GM12878 (cell line): ENCODE results near the gene FOXI1. TPM values are rescaled to one million over a fixed set of nuclear protein-coding genes. Genes with fewer than 3 reads are reported as not detected.

Experiments
- ATAC-seq: fragments of 200-7000 bp; cut with Tn5 transposase; 3 replicates; pipeline ENCODE4 v1.9.1; 2020; ENCODE audit warnings: mild to moderate bottlenecking, moderate library complexity
- BruUV-seq: library from RNA; stranded (reverse); fragments of 400-500 nt; replicated peaks from 2 replicates; lab custom pipeline; 2021; lab: Mats Ljungman, UMichigan
- CTCF ChIA-PET: fragments of 300-600 bp; sonication (Branson Sonifier 250); formaldehyde crosslinking; extraction: SDS; loops from one replicate; lab custom pipeline; 2021; ENCODE audit warnings: inconsistent platforms; lab: Yijun Ruan, JAX
- POLR2A ChIA-PET: fragments of 350-600 bp; formaldehyde crosslinking; extraction: SDS; loops from one replicate; lab custom pipeline; 2021; ENCODE audit warnings: inconsistent platforms; lab: Charles Lee
- RAD21 ChIA-PET: fragments of 300-600 bp; sonication (Branson Sonifier 250); formaldehyde crosslinking; loops from one replicate; lab custom pipeline; 2023; ENCODE audit warnings: antibody characterized with exemption; ENCODE audit not compliant: unreplicated experiment; lab: Charles Lee
- SMC1A ChIA-PET: fragments of 300-600 bp; sonication (Branson Sonifier 250); formaldehyde crosslinking; loops from one replicate; lab custom pipeline; 2023; ENCODE audit not compliant: unreplicated experiment, uncharacterized antibody; lab: Charles Lee
- DNase-seq: peaks from one replicate; pipeline ENCODE4 v3.0.0-alpha.2; 2011; ENCODE audit warnings: low read depth, low spot score
- FAIRE-seq: peaks from 3 replicates; lab custom pipeline; 2011; peaks lifted over from hg19 to GRCh38; lab: Jason Lieb, UNC
- H2AFZ ChIP-seq: 2 replicates; pipeline ENCODE4 v1.6.0; 2011; ENCODE audit warnings: low read depth, low read length, control low read depth; ENCODE audit not compliant: control insufficient read depth
- H3K27ac ChIP-seq: 2 replicates; pipeline ENCODE4 v1.5.1; 2011; ENCODE audit warnings: control low read depth; ENCODE audit not compliant: control insufficient read depth, insufficient read depth
- H3K27me3 ChIP-seq, 2 experiments: replicated peaks in 1 of 2; 2 replicates each; pipeline versions ENCODE4 v1.6.0 to v1.6.1; 2011; ENCODE audit warnings: low read length in 1 of 2; ENCODE audit not compliant: control insufficient read depth in 2 of 2, insufficient read depth in 2 of 2
- H3K36me3 ChIP-seq, 2 experiments: 2 replicates each; pipeline ENCODE4 v1.5.1; 2011; ENCODE audit warnings: low read length in 1 of 2; ENCODE audit not compliant: control insufficient read depth in 2 of 2, insufficient read depth in 2 of 2
- H3K4me1 ChIP-seq: 2 replicates; pipeline ENCODE4 v1.6.1; 2011; ENCODE audit warnings: mild to moderate bottlenecking, low read length, moderate library complexity, mixed read lengths; ENCODE audit not compliant: control insufficient read depth, insufficient read depth
- H3K4me2 ChIP-seq: 2 replicates; pipeline ENCODE4 v1.6.0; 2011; ENCODE audit warnings: control low read depth; ENCODE audit not compliant: control insufficient read depth, insufficient read depth
- H3K4me3 ChIP-seq: fragments of 200-600 bp; sonication (generic); 2 replicates; pipeline ENCODE4 v1.5.1; 2016
- H3K79me2 ChIP-seq: 2 replicates; pipeline ENCODE4 v1.6.0; 2011; ENCODE audit warnings: low read length; ENCODE audit not compliant: control insufficient read depth, insufficient read depth
- H3K9ac ChIP-seq: 2 replicates; pipeline ENCODE4 v1.8.0; 2011; ENCODE audit warnings: low read length, control low read depth, mixed read lengths; ENCODE audit not compliant: control insufficient read depth, insufficient read depth
- H3K9me3 ChIP-seq: replicated peaks from 3 replicates; pipeline ENCODE4 v1.5.1; 2011; ENCODE audit warnings: mild to moderate bottlenecking, low read length; ENCODE audit not compliant: control insufficient read depth, insufficient read depth
- H4K20me1 ChIP-seq: 2 replicates; pipeline ENCODE4 v1.6.0; 2011; ENCODE audit not compliant: control insufficient read depth, insufficient read depth
- RELA ChIP-seq: fragments of 450-650 bp; IDR thresholded peaks from 2 replicates; pipeline ENCODE4 v1.8.0; 2014; ENCODE audit warnings: borderline replicate concordance; ENCODE audit not compliant: partially characterized antibody
- SPI1 ChIP-seq: IDR thresholded peaks from 2 replicates; pipeline ENCODE4 v1.6.1; 2011; ENCODE audit warnings: low read depth, mild to moderate bottlenecking, low read length, moderate library complexity, borderline replicate concordance; ENCODE audit not compliant: insufficient read depth
- STAT3 ChIP-seq: IDR thresholded peaks from 2 replicates; pipeline ENCODE4 v1.6.1; 2011; ENCODE audit warnings: low read depth, low read length, improper control_type of control experiment
- ZNF622 ChIP-seq: fragments of 450-650 bp; IDR thresholded peaks from 2 replicates; pipeline ENCODE4 v1.6.1; 2017; ENCODE audit warnings: mild to moderate bottlenecking, inconsistent platforms
- WGBS: methylation state at CpG from one replicate; pipeline ENCODE4 v1.1.6; 2016; ENCODE audit warnings: low lambda C conversion rate; ENCODE audit not compliant: insufficient replicate concordance, insufficient coverage; ENCODE audit errors: missing lambda C conversion rate; 5-methylcytosine and 5-hydroxymethylcytosine counted together
- in situ Hi-C: fragments of 300-500 bp; cut with MboI; formaldehyde crosslinking; loops from 9 replicates; pipeline ENCODE4 v1.14.3; 2018; ENCODE audit warnings: mixed read lengths
- intact Hi-C: fragments of 100-400 bp; cut with micrococcal nuclease; formaldehyde crosslinking; loops from one replicate; pipeline ENCODE4 v1.14.2; 2022; ENCODE audit not compliant: unreplicated experiment
- polyA plus RNA-seq, 11 experiments: library from polyadenylated mRNA; depleted of rRNA in 4 of 11; unstranded in 6 of 11; stranded (reverse) in 5 of 11; fragments of >200 nt; fragmentation: Nextera tagmentation in 4 of 11; fragmentation: Illumina TruSeq in 1 of 11; extraction: Ambion mirVana in 4 of 11; extraction: Trizol in 1 of 11; gene quantifications; 1 replicate in 1 of 11; 2 replicates in 10 of 11; pipeline versions ENCODE4 v1.2.1 to v1.2.3, GENCODE V29; 2011 to 2016; ENCODE audit warnings: inconsistent platforms in 2 of 11, missing spikeins in 2 of 11, low read depth in 1 of 11
- total RNA-seq, 4 experiments: library from RNA; depleted of rRNA in 3 of 4; stranded (reverse); fragments of >200 nt in 3 of 4; fragmentation: Illumina TruSeq in 1 of 4; extraction: Trizol in 1 of 4; gene quantifications; 2 replicates each; pipeline versions ENCODE4 v1.2.1 to v1.2.3, GENCODE V29; 2013 to 2021
- TF ChIP-seq, protein P1 (sequence below): fragments of 450-650 bp; formaldehyde crosslinking; IDR thresholded peaks from 2 replicates; pipeline ENCODE4 v1.5.0; 2022; ENCODE audit warnings: mild to moderate bottlenecking, missing genetic modification characterization
- TF ChIP-seq, protein P2 (sequence below): fragments of 450-650 bp; IDR thresholded peaks from 2 replicates; pipeline ENCODE4 v1.6.1; 2017; ENCODE audit warnings: mild to moderate bottlenecking, moderate library complexity
- TF ChIP-seq, protein P3 (sequence below): fragments of 450-650 bp; IDR thresholded peaks from 2 replicates; pipeline ENCODE4 v1.6.1; 2017; ENCODE audit warnings: mild to moderate bottlenecking
- TF ChIP-seq, protein P4 (sequence below): fragments of 450-650 bp; IDR thresholded peaks from 2 replicates; pipeline ENCODE4 v1.6.1; 2016; ENCODE audit warnings: mild to moderate bottlenecking, moderate library complexity, borderline replicate concordance

The FOXI1 gene
- total and polyA plus RNA-seq, 10 of the 15 experiments (the other 5 are each of a cell fraction or from before 2014, with no cell fraction given) = not detected

DNA sequence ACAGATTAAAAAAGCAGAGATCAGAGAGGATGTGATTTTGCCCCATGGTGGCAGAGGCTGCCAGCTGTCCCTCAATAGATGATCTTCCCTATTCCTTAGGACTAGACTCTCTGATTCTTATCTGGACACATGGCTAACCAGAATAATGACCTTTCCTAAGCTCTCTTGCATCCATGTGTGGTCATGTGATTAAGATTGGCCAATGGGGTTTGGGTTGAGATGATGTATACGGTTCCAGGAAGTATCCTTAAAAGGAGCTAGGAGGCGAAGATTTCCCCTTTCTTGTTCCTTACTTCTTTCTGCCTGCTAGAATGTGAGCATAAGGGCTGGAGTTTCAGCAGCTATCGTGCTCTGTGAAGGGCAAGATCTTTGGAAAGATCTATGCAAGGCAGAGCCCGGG is 39.8 kb downstream of the FOXI1 start:
- ChIA-PET RAD21 (no interaction called here), SMC1A (interaction anchor here (1.1 kb wide), 1 partner anchor 11 kb away, joined by 3 read pairs; no protein-coding TSS in a partner anchor), CTCF (interaction anchor here (0.7 to 1.6 kb wide), 2 partner anchors 31 to 281 kb away, joined by 3 to 4 read pairs; no protein-coding TSS in a partner anchor), POLR2A (no interaction called here)
- H3K27ac ChIP-seq = no peak overlapping the region
- TF ChIP-seq ZNF622 (no peak), STAT3 (no peak), SPI1 (no peak), RELA (no peak)
- TF ChIP-seq, protein P1, sequence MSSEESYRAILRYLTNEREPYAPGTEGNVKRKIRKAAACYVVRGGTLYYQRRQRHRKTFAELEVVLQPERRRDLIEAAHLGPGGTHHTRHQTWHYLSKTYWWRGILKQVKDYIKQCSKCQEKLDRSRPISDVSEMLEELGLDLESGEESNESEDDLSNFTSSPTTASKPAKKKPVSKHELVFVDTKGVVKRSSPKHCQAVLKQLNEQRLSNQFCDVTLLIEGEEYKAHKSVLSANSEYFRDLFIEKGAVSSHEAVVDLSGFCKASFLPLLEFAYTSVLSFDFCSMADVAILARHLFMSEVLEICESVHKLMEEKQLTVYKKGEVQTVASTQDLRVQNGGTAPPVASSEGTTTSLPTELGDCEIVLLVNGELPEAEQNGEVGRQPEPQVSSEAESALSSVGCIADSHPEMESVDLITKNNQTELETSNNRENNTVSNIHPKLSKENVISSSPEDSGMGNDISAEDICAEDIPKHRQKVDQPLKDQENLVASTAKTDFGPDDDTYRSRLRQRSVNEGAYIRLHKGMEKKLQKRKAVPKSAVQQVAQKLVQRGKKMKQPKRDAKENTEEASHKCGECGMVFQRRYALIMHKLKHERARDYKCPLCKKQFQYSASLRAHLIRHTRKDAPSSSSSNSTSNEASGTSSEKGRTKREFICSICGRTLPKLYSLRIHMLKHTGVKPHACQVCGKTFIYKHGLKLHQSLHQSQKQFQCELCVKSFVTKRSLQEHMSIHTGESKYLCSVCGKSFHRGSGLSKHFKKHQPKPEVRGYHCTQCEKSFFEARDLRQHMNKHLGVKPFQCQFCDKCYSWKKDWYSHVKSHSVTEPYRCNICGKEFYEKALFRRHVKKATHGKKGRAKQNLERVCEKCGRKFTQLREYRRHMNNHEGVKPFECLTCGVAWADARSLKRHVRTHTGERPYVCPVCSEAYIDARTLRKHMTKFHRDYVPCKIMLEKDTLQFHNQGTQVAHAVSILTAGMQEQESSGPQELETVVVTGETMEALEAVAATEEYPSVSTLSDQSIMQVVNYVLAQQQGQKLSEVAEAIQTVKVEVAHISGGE (CRISPR knock-in tag) = no peak
- TF ChIP-seq, protein P2, sequence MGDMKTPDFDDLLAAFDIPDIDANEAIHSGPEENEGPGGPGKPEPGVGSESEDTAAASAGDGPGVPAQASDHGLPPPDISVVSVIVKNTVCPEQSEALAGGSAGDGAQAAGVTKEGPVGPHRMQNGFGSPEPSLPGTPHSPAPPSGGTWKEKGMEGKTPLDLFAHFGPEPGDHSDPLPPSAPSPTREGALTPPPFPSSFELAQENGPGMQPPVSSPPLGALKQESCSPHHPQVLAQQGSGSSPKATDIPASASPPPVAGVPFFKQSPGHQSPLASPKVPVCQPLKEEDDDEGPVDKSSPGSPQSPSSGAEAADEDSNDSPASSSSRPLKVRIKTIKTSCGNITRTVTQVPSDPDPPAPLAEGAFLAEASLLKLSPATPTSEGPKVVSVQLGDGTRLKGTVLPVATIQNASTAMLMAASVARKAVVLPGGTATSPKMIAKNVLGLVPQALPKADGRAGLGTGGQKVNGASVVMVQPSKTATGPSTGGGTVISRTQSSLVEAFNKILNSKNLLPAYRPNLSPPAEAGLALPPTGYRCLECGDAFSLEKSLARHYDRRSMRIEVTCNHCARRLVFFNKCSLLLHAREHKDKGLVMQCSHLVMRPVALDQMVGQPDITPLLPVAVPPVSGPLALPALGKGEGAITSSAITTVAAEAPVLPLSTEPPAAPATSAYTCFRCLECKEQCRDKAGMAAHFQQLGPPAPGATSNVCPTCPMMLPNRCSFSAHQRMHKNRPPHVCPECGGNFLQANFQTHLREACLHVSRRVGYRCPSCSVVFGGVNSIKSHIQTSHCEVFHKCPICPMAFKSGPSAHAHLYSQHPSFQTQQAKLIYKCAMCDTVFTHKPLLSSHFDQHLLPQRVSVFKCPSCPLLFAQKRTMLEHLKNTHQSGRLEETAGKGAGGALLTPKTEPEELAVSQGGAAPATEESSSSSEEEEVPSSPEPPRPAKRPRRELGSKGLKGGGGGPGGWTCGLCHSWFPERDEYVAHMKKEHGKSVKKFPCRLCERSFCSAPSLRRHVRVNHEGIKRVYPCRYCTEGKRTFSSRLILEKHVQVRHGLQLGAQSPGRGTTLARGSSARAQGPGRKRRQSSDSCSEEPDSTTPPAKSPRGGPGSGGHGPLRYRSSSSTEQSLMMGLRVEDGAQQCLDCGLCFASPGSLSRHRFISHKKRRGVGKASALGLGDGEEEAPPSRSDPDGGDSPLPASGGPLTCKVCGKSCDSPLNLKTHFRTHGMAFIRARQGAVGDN = no peak
- TF ChIP-seq, protein P3, sequence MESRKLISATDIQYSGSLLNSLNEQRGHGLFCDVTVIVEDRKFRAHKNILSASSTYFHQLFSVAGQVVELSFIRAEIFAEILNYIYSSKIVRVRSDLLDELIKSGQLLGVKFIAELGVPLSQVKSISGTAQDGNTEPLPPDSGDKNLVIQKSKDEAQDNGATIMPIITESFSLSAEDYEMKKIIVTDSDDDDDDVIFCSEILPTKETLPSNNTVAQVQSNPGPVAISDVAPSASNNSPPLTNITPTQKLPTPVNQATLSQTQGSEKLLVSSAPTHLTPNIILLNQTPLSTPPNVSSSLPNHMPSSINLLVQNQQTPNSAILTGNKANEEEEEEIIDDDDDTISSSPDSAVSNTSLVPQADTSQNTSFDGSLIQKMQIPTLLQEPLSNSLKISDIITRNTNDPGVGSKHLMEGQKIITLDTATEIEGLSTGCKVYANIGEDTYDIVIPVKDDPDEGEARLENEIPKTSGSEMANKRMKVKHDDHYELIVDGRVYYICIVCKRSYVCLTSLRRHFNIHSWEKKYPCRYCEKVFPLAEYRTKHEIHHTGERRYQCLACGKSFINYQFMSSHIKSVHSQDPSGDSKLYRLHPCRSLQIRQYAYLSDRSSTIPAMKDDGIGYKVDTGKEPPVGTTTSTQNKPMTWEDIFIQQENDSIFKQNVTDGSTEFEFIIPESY = no peak
- TF ChIP-seq, protein P4, sequence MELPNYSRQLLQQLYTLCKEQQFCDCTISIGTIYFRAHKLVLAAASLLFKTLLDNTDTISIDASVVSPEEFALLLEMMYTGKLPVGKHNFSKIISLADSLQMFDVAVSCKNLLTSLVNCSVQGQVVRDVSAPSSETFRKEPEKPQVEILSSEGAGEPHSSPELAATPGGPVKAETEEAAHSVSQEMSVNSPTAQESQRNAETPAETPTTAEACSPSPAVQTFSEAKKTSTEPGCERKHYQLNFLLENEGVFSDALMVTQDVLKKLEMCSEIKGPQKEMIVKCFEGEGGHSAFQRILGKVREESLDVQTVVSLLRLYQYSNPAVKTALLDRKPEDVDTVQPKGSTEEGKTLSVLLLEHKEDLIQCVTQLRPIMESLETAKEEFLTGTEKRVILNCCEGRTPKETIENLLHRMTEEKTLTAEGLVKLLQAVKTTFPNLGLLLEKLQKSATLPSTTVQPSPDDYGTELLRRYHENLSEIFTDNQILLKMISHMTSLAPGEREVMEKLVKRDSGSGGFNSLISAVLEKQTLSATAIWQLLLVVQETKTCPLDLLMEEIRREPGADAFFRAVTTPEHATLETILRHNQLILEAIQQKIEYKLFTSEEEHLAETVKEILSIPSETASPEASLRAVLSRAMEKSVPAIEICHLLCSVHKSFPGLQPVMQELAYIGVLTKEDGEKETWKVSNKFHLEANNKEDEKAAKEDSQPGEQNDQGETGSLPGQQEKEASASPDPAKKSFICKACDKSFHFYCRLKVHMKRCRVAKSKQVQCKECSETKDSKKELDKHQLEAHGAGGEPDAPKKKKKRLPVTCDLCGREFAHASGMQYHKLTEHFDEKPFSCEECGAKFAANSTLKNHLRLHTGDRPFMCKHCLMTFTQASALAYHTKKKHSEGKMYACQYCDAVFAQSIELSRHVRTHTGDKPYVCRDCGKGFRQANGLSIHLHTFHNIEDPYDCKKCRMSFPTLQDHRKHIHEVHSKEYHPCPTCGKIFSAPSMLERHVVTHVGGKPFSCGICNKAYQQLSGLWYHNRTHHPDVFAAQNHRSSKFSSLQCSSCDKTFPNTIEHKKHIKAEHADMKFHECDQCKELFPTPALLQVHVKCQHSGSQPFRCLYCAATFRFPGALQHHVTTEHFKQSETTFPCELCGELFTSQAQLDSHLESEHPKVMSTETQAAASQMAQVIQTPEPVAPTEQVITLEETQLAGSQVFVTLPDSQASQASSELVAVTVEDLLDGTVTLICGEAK = no peak
- in situ Hi-C loops = no loop called here
- no peak overlapping the region for H3K9ac ChIP-seq
- H3K4me2 ChIP-seq = no peak overlapping the region
- no peaks in the 10 kb centered on the region for H4K20me1 ChIP-seq
- 23% methylated on average over 4 of the region's 4 CpGs for WGBS
- H3K4me1 ChIP-seq = no peaks in the 10 kb centered on the region
- BruUV-seq = no TSS peak
- no peak for FAIRE-seq
- no peaks in the 10 kb centered on the region for H3K36me3 ChIP-seq
- H3K9me3 ChIP-seq = no peaks in the 10 kb centered on the region
- H3K79me2 ChIP-seq = no peaks in the 10 kb centered on the region
- ATAC-seq = peak; percentile 51
- no peak overlapping the region; the same call in 1 of the 2 replicates for H2AFZ ChIP-seq
- intact Hi-C loops = no loop called here
- no peak for DNase-seq
- no peak overlapping the region for H3K4me3 ChIP-seq
- H3K27me3 ChIP-seq = peaks cover 0 to 3% of the 10 kb centered on the region in 2 experiments; a peak in 2 of 4 replicates
